Panc1 (cell line): ENCODE data around the gene ATP9A. TPM values are rescaled to one million over a fixed set of nuclear protein-coding genes. Genes with fewer than 3 reads are reported as not detected.
"Not testable (repeated sequence)": the region's sequence is repeated elsewhere in the genome, so short reads cannot be mapped to it uniquely, and the experiment has no call there.

Experiments
- ATAC-seq: fragments of 200-7000 bp; cut with Tn5 transposase; 2 replicates; pipeline ENCODE4 v1.9.1; 2020; ENCODE audit warnings: mild to moderate bottlenecking, moderate library complexity
- BruUV-seq: library from RNA; stranded (reverse); fragments of 400-500 nt; replicated peaks from 2 replicates; lab custom pipeline; 2021; lab: Mats Ljungman, UMichigan
- CTCF ChIA-PET: fragments of 300-600 bp; sonication (Branson Sonifier 250); formaldehyde crosslinking; loops from one replicate; lab custom pipeline; 2022; ENCODE audit warnings: antibody characterized with exemption; lab: Charles Lee
- POLR2A ChIA-PET: fragments of 300-600 bp; sonication (Branson Sonifier 250); formaldehyde crosslinking; loops from one replicate; lab custom pipeline; 2022; ENCODE audit warnings: antibody characterized with exemption; lab: Charles Lee
- DNase-seq: peaks from one replicate; pipeline ENCODE4 v3.0.0-alpha.2; 2010; ENCODE audit warnings: low read depth, low spot score
- H3K27ac ChIP-seq: 2 replicates; pipeline ENCODE4 v1.5.1; 2011; ENCODE audit warnings: mild to moderate bottlenecking, low read length, inconsistent platforms
- H3K27me3 ChIP-seq: fragments of 200-500 bp; sonication (Bioruptor generic); 2 replicates; pipeline ENCODE4 v1.6.0; 2014; ENCODE audit warnings: low read length, inconsistent platforms; ENCODE audit not compliant: control insufficient read depth, insufficient read depth
- H3K36me3 ChIP-seq: fragments of 200-500 bp; sonication (Bioruptor generic); 2 replicates; pipeline ENCODE4 v1.5.1; 2014; ENCODE audit warnings: inconsistent platforms, mild to moderate bottlenecking, low read length, moderate library complexity; ENCODE audit not compliant: control insufficient read depth, insufficient read depth
- H3K4me1 ChIP-seq: 2 replicates; pipeline ENCODE4 v1.5.1; 2011; ENCODE audit warnings: inconsistent platforms, mild to moderate bottlenecking, low read length, moderate library complexity; ENCODE audit not compliant: control insufficient read depth, insufficient read depth
- H3K4me3 ChIP-seq, 2 experiments: 2 replicates each; pipeline ENCODE4 v1.5.1; 2011 to 2012; ENCODE audit warnings: low read depth in 2 of 2, low read length in 2 of 2, mild to moderate bottlenecking in 2 of 2, inconsistent platforms in 1 of 2, moderate library complexity in 1 of 2
- H3K9me3 ChIP-seq: fragments of 200-500 bp; sonication (Bioruptor generic); 2 replicates; pipeline ENCODE4 v1.5.1; 2014; ENCODE audit warnings: low read depth, mild to moderate bottlenecking, inconsistent platforms, low read length, moderate library complexity; ENCODE audit not compliant: control insufficient read depth, insufficient read depth
- CTCF ChIP-seq: fragments of 450-650 bp; IDR thresholded peaks from 2 replicates; pipeline ENCODE4 v1.5.1; 2017; ENCODE audit warnings: mild to moderate bottlenecking
- POLR2AphosphoS5 ChIP-seq: IDR thresholded peaks from 2 replicates; pipeline ENCODE4 v1.6.1; 2012; ENCODE audit warnings: mild to moderate bottlenecking, low read depth, low read length, moderate library complexity
- REST ChIP-seq, 2 experiments: IDR thresholded peaks; 2 replicates each; pipeline ENCODE4 v1.6.1; 2011 to 2012; ENCODE audit warnings: low read depth in 2 of 2, control low read depth in 1 of 2, low read length in 1 of 2, mild to moderate bottlenecking in 1 of 2, moderate library complexity in 1 of 2; ENCODE audit not compliant: insufficient read depth in 1 of 2
- SIN3A ChIP-seq: IDR thresholded peaks from 2 replicates; pipeline ENCODE4 v1.6.1; 2012; ENCODE audit warnings: low read depth, mild to moderate bottlenecking, low read length, moderate library complexity, borderline replicate concordance; ENCODE audit not compliant: insufficient read depth
- TCF7L2 ChIP-seq: IDR thresholded peaks from 2 replicates; pipeline ENCODE4 v1.6.1; 2011; ENCODE audit warnings: mild to moderate bottlenecking, low read depth, low read length, inconsistent platforms
- in situ Hi-C: cut with HindIII; loops from 2 replicates; pipeline ENCODE4 v1.10.0; 2016; ENCODE audit warnings: low sequenced_read_pairs, low pct_unique_long_range_greater_than_20kb
- intact Hi-C: fragments of 100-400 bp; cut with micrococcal nuclease; formaldehyde crosslinking; loops from one replicate; pipeline ENCODE4 v1.10.0; 2022; ENCODE audit not compliant: unreplicated experiment
- total RNA-seq: library from RNA; stranded (reverse); gene quantifications from one replicate; pipeline ENCODE4 v1.2.1, GENCODE V29; 2021; ENCODE audit not compliant: unreplicated experiment

The ATP9A gene
- total RNA-seq, 1 experiment from 2014 or later = 8.7 TPM

- H3K27me3 ChIP-seq, BruUV-seq, DNase-seq, ATAC-seq, POLR2A ChIA-PET, CTCF ChIA-PET, H3K9me3 ChIP-seq, H3K4me3 ChIP-seq, in situ Hi-C loops, H3K4me1 ChIP-seq, H3K27ac ChIP-seq, intact Hi-C loops, H3K36me3 ChIP-seq: not testable (repeated sequence)
Observed at GRCh38 chr20:51722246-51722645, 45.9 kb downstream of the ATP9A start.

GRCh38 chr20:51720854-51721253, 47.3 kb downstream of the ATP9A start:
- POLR2A ChIA-PET = no interaction called here
- 0 out of 2 replicates have a peak, but pooled peaks cover 5% of the 10 kb centered on the region for H3K4me1 ChIP-seq
- ATAC-seq (no peak), DNase-seq (no peak)
- H3K27me3 ChIP-seq = no peaks in the 10 kb centered on the region
- intact Hi-C loops (no loop called here), in situ Hi-C loops (no loop called here)
- no peaks in the 10 kb centered on the region for H3K36me3 ChIP-seq
- no peak overlapping the region for H3K27ac ChIP-seq
- H3K9me3 ChIP-seq = no peaks in the 10 kb centered on the region
- no peak overlapping the region for H3K4me3 ChIP-seq
- TF ChIP-seq CTCF (no peak), REST (IDR thresholded peaks at IDR 0.05; ENCODE audit: insufficient read depth in 1 of 2, low read depth in 2 of 2, low read length in 1 of 2) (no peak), TCF7L2 (no peak), SIN3A (no peak), POLR2AphosphoS5 (no peak)
- CTCF ChIA-PET = interaction anchor here (0.6 kb wide), 1 partner anchor 1104 kb away, joined by 4 read pairs; no protein-coding TSS in a partner anchor
- no TSS peak for BruUV-seq

GRCh38 chr20:51720384-51720783, 47.8 kb downstream of the ATP9A start:
- ATAC-seq = no peak
- no peak overlapping the region for H3K4me3 ChIP-seq
- in situ Hi-C loops (no loop called here), intact Hi-C loops (no loop called here)
- TF ChIP-seq TCF7L2 = no peak
- H3K27me3 ChIP-seq = no peaks in the 10 kb centered on the region
- H3K27ac ChIP-seq = no peak overlapping the region
- no peak for DNase-seq
- BruUV-seq = no TSS peak
- ChIA-PET POLR2A (no interaction called here), CTCF (no interaction called here)
- H3K9me3 ChIP-seq = no peaks in the 10 kb centered on the region
- H3K36me3 ChIP-seq = no peaks in the 10 kb centered on the region
- peaks cover 5% of the 10 kb centered on the region for H3K4me1 ChIP-seq
